C4-2B (cell line): Measurements from ENCODE around the gene TPPP2.
A peak's percentile ranks its signal among the peaks of the same experiment; 100 is the strongest.
"Not testable (repeated sequence)": the region's sequence is repeated elsewhere in the genome, so short reads cannot be mapped to it uniquely, and the experiment has no call there.

Source experiments
- H3K27ac ChIP-seq: fragments of 450-650 bp; 2 replicates; pipeline ENCODE4 v1.5.1; 2017
- CTCF ChIP-seq: fragments of 450-650 bp; conservative IDR thresholded peaks from 2 replicates; pipeline ENCODE4 v1.5.1; 2017; ENCODE audit warnings: mild to moderate bottlenecking
- ZFX ChIP-seq: fragments of 450-650 bp; IDR thresholded peaks from 2 replicates; pipeline ENCODE4 v1.6.1; 2017

The TPPP2 gene

GRCh38 chr14:21001218-21001617, 28.8 kb upstream of the TPPP2 start:
- TF ChIP-seq CTCF, result no peak
- TF ChIP-seq ZFX, result no peak
- H3K27ac ChIP-seq, result no peak overlapping the region

DNA sequence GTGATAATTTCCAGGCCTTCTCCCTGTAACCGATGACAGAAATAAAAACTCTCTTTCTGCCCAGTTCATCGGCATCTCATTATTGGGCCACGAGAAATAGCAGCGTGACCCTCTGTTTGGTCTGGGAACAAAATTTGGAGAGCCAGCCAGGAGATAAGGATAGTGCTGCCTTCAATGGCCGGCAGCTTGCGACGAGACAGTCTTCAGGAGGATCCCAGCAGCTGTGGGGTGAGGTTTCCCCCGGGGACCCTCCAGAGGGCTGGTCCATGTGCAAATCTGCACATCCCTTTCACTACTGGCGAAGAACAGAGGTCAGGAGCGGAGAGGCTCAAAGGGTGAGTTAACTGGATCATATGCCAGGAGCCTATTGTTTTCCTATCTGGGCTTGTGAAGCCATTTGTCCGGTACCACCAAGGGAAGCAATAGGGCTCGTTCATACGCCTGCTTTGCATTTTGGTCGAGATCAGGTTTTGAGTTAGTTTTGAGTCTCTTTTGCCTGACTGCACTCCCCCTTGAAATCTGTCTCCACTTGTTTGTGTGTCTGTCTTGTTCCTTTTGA, 26.1 kb upstream of the TPPP2 start:
- TF ChIP-seq CTCF (no peak), ZFX (no peak)
- H3K27ac ChIP-seq, result no peak overlapping the region

DNA sequence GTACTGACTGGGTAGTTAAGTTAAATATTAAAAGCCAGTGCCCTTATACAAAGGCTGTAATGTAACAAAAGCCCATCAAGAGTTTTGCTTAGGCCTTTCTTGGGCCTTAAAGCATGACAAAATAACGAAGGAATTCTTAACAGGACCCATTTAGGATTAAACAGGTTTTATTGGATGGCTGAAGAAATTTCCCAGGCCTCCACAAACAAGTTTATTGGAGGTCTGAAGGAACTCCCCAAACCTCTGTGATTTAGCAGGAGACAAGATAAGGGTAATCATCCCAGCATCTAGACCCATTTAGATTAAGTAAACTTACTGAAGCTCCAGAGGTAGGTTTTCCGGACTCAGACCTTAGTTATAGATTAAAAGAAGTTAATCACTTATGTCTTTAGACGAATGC, 20.3 kb upstream of the TPPP2 start:
- H3K27ac ChIP-seq, result not testable (repeated sequence)

- no peak overlapping the region for H3K27ac ChIP-seq
- TF ChIP-seq CTCF, result no peak
- TF ChIP-seq ZFX, result no peak
These were observed 18.9 kb upstream of the TPPP2 start for GRCh38 chr14:21011136-21011535.

GRCh38 chr14:21014761-21015190, 15.2 kb upstream of the TPPP2 start:
- TF ChIP-seq ZFX (no peak), CTCF (peak; percentile 92)
- no peak overlapping the region for H3K27ac ChIP-seq

DNA sequence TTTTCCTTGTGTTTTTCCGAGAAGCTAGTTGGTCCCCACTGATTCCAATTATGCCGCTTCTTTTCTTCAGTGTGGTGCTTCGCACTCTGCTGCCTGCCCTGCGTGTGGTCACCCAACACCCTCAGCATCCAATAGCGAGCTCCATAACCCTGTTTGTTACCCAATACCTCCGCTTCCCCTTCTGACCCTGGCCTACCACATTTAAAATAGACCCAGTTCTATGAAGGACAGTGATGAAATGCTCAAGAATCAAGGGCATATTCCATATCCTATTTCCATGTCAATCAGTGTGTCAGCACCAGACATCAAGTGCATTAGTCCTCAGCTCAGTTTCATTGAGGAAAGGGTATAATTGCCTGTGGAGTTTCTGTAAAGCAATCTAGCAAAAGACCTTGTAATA, 14.7 kb upstream of the TPPP2 start:
- no peak overlapping the region for H3K27ac ChIP-seq

DNA sequence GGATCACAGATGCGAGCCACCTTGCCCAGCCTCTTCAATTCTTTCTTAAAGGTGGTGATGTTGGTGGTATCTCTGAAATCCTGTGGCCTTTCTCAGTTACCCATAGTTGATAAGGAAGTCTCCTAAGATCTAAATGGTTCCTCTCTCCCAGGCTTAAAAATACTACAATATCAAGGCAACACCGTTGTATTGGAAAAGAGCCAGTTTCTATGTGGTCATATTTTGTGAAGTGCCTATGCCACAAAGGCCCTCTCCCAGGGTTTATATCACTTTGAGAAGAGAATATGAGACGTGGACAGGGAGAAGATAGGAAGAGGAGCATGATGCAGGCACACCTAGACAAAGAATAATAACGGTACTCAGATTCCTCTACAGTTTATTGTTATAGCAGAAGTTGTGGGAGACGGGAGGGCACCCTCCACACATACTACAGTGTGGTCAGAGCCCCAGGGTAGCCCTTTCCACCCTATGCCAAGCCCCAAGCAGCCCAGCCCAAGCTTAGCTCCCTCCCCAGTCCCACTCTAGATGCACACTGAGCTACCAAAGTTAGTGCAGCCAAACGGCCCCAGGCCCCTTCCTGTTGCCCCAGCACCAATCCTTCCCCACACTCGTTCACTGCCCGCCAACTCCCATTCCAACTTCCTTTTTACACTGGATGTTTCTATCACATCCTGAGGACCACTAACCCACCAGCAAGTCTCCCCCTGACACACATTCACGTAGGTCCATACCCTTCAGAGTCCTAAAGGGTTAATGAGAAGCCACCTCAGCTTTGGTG, 13.4 kb upstream of the TPPP2 start:
- TF ChIP-seq CTCF, result no peak
- no peak for TF ChIP-seq ZFX
- no peak overlapping the region for H3K27ac ChIP-seq

More for the DNA sequence above, 14.7 kb upstream of the TPPP2 start:
- TF ChIP-seq ZFX (no peak), CTCF (no peak)
